Astrocyte of the cerebellum (primary cell): ENCODE measurements around the gene FGFR2.
A peak's percentile ranks its signal among the peaks of the same experiment; 100 is the strongest.

Source experiments
- DNase-seq: peaks from one replicate; pipeline ENCODE4 v3.0.0-alpha.2; 2011; ENCODE audit warnings: low read depth
- H3K4me3 ChIP-seq: 2 replicates; pipeline ENCODE4 v1.5.1; 2011; ENCODE audit warnings: mild to moderate bottlenecking, low read depth, low read length, moderate library complexity
- in situ Hi-C: cut with HindIII; loops from 2 replicates; pipeline ENCODE4 v1.10.0; 2017; ENCODE audit warnings: low sequenced_read_pairs
- TF ChIP-seq, protein P1 (sequence below): IDR thresholded peaks from 2 replicates; pipeline ENCODE4 v1.5.1; 2012; ENCODE audit warnings: low read length, low read depth, moderate library complexity, mild to moderate bottlenecking; ENCODE audit errors: missing control alignments

Gene FGFR2

DNA sequence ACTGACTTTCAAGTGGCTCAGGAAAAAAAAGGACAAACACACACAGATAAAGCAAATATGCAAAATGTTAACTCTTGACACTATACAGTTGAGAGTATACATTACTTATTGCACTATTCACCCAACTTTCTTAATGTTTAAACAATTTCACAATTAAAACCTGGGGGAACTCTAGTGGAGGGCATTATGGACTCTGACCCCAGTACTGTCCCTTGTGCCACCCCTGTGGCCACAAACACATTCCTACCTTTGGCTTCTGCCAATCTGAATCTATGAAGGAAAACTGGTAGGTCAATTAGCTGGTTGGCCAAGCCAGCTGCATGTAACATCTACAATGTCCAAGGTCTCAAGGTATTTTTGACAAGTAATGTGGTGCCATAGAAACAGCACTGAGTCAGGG lies 7.5 kb upstream of the FGFR2 start:
- in situ Hi-C loops: no loop called here
- H3K4me3 ChIP-seq: no peak overlapping the region
- TF ChIP-seq, protein P1, sequence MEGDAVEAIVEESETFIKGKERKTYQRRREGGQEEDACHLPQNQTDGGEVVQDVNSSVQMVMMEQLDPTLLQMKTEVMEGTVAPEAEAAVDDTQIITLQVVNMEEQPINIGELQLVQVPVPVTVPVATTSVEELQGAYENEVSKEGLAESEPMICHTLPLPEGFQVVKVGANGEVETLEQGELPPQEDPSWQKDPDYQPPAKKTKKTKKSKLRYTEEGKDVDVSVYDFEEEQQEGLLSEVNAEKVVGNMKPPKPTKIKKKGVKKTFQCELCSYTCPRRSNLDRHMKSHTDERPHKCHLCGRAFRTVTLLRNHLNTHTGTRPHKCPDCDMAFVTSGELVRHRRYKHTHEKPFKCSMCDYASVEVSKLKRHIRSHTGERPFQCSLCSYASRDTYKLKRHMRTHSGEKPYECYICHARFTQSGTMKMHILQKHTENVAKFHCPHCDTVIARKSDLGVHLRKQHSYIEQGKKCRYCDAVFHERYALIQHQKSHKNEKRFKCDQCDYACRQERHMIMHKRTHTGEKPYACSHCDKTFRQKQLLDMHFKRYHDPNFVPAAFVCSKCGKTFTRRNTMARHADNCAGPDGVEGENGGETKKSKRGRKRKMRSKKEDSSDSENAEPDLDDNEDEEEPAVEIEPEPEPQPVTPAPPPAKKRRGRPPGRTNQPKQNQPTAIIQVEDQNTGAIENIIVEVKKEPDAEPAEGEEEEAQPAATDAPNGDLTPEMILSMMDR: no peak
- no peak for DNase-seq

DNA sequence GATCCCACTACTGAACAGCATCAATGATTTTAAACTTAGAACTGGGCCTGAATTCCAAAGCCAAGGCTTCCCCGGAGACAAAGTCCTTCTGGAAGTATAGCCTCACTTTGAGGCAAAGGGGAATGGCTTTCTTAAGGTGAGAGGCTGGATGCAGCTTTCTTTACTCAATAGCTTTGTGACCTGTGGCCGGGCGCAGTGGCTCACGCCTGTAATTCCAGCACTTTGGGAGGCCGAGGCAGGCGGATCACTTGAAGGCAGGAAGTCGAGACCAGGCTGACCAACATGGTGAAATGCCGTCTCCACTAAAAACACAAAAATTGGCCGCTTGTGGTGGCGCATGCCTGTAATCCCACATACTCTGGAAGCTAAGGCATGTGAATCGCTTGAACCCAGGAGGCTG lies 3.2 kb upstream of the FGFR2 start:
- in situ Hi-C loops: no loop called here
- no peak overlapping the region for H3K4me3 ChIP-seq
- DNase-seq: no peak
- TF ChIP-seq, protein P1: no peak

GRCh38 chr10:121600611-121601010 lies 2.4 kb upstream of the FGFR2 start:
- TF ChIP-seq, protein P1: no peak
- no peak for DNase-seq
- in situ Hi-C loops: no loop called here
- no peak overlapping the region for H3K4me3 ChIP-seq

GRCh38 chr10:121599947-121600346 lies 1.7 kb upstream of the FGFR2 start:
- DNase-seq: no peak
- H3K4me3 ChIP-seq: no peak overlapping the region
- in situ Hi-C loops: no loop called here
- TF ChIP-seq, protein P1: no peak

- TF ChIP-seq, protein P1: no peak
- H3K4me3 ChIP-seq: peak overlapping the region; percentile 60
- in situ Hi-C loops: no loop called here
- DNase-seq: no peak
These were observed 561 bp downstream of the FGFR2 start for GRCh38 chr10:121597504-121598262.

GRCh38 chr10:121596689-121597503 lies 1.3 kb downstream of the FGFR2 start:
- TF ChIP-seq, protein P1: peak; percentile 39
- in situ Hi-C loops: no loop called here
- H3K4me3 ChIP-seq: peak overlapping the region; percentile 60
- DNase-seq: no peak
